ENCODE results near the gene AFF1. TPM values are rescaled to one million over a fixed set of nuclear protein-coding genes. Genes with fewer than 3 reads are reported as not detected.

Gene AFF1
- total RNA-seq, 3 donors from 2014 or later: 67.2 to 80.5 (median 70.5) TPM

DNA sequence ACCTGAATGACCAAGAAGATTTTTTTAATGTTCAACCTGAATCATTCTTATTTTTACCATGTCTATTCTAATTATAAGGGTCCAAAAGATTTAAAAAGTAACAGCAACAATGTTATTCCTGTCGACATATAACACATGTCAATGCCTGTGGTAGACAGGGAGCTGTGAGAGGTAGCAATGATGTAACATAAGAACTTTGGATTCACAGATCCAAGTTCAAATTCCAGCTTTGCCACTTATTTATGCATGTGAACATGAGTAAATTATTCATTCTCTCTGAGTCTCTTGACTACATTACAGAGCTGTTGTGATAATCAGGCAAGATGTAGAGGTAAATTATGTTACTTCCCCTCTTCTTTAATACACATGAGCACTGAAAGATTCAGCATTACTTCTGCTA lies 231.1 kb downstream of the AFF1 start:
- no peak for DNase-seq (ENCODE audit: low spot score in 2 of 2)
- Histone ChIP-seq H3K9me3 (no peaks in the 10 kb centered on the region), H3K4me1 (no peaks in the 10 kb centered on the region), H3K27me3 (no peaks in the 10 kb centered on the region), H3K4me3 (no peak overlapping the region), H3K36me3 (no peaks in the 10 kb centered on the region), H3K27ac (no peak overlapping the region)
- intact Hi-C loops (cut with DNase I; ENCODE audit: low total_unique reads): no loop called here
- TF ChIP-seq POLR2A (IDR thresholded peaks at IDR 0.05) (no peak), POLR2AphosphoS5 (IDR thresholded peaks at IDR 0.05) (no peak), CTCF (IDR thresholded peaks at IDR 0.05) (no peak)

DNA sequence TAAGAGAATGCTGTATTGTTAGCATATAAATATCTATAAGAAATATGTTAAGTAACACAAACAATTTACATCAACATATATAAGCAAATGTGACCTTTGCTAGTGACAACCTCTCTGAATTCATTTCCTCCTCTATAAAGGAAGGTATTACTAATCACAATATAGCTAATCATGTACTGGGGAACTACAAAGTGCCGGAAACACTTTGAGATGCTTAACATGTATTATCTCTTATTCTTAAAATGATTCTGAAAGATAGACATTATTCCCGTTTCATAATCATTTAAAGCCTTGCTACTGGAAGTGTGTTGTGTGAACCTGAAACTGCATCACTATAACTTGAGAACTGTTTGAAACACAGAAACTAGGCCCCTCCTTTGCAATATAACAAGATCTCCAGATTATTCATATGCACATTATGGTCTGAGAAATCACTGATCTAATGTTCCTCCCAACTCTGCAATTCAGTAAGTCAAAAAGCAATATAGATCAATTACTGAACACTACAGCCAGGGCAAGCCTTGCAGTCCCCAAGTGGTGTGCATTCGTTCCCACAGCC lies 231.6 kb downstream of the AFF1 start:
- H3K4me3 ChIP-seq: no peak overlapping the region
- DNase-seq (ENCODE audit: low spot score in 2 of 2): no peak
- no peak for TF ChIP-seq POLR2AphosphoS5 (IDR thresholded peaks at IDR 0.05)
- no peak for TF ChIP-seq CTCF (IDR thresholded peaks at IDR 0.05)
- no peak for TF ChIP-seq POLR2A (IDR thresholded peaks at IDR 0.05)
- H3K36me3 ChIP-seq: no peaks in the 10 kb centered on the region
- intact Hi-C loops (cut with DNase I; ENCODE audit: low total_unique reads): no loop called here
- H3K4me1 ChIP-seq: no peaks in the 10 kb centered on the region
- no peaks in the 10 kb centered on the region for H3K27me3 ChIP-seq
- no peaks in the 10 kb centered on the region for H3K9me3 ChIP-seq
- no peak overlapping the region for H3K27ac ChIP-seq

- no peak for DNase-seq (ENCODE audit: low spot score in 2 of 2)
- TF ChIP-seq CTCF (IDR thresholded peaks at IDR 0.05) (no peak), POLR2A (IDR thresholded peaks at IDR 0.05) (no peak), POLR2AphosphoS5 (IDR thresholded peaks at IDR 0.05) (no peak)
- H3K36me3 ChIP-seq: no peaks in the 10 kb centered on the region
- H3K9me3 ChIP-seq: no peaks in the 10 kb centered on the region
- H3K4me1 ChIP-seq: no peaks in the 10 kb centered on the region
- no peak overlapping the region for H3K27ac ChIP-seq
- H3K4me3 ChIP-seq: no peak overlapping the region
- H3K27me3 ChIP-seq: no peaks in the 10 kb centered on the region
- intact Hi-C loops (cut with DNase I; ENCODE audit: low total_unique reads): no loop called here
Measured at GRCh38 chr4:87171944-87172343, 237.1 kb downstream of the AFF1 start.

DNA sequence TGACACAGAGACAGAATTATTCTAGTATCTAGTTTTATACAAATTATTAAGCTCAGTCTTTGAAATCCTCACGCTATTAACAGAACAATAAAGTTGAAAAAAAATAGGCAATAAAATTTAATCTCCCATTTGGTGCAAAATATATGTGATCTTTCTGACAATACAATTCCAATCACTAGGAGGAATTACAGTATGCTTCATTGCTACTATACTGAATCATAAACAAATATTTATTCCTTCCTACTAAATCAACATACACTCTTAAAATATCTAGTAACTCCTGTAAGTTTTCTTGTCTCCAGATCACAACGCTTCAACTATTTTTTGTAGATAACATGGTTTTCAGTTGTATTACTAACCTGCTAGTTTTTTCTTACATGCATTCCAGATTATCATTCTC lies 239.9 kb downstream of the AFF1 start:
- H3K4me3 ChIP-seq: no peak overlapping the region
- H3K9me3 ChIP-seq: no peaks in the 10 kb centered on the region
- no peak for DNase-seq (ENCODE audit: low spot score in 2 of 2)
- H3K4me1 ChIP-seq: no peaks in the 10 kb centered on the region
- no peaks in the 10 kb centered on the region for H3K36me3 ChIP-seq
- no peak overlapping the region for H3K27ac ChIP-seq
- TF ChIP-seq POLR2AphosphoS5 (IDR thresholded peaks at IDR 0.05): no peak
- no peak for TF ChIP-seq POLR2A (IDR thresholded peaks at IDR 0.05)
- no peak for TF ChIP-seq CTCF (IDR thresholded peaks at IDR 0.05)
- H3K27me3 ChIP-seq: no peaks in the 10 kb centered on the region
- intact Hi-C loops (cut with DNase I; ENCODE audit: low total_unique reads): no loop called here

GRCh38 chr4:87179751-87180150 lies 244.9 kb downstream of the AFF1 start:
- no peak overlapping the region for H3K4me3 ChIP-seq
- H3K4me1 ChIP-seq: no peaks in the 10 kb centered on the region
- H3K36me3 ChIP-seq: no peaks in the 10 kb centered on the region
- TF ChIP-seq POLR2A (IDR thresholded peaks at IDR 0.05) (no peak), POLR2AphosphoS5 (IDR thresholded peaks at IDR 0.05) (no peak)
- no peak for DNase-seq (ENCODE audit: low spot score in 2 of 2)
- no peaks in the 10 kb centered on the region for H3K9me3 ChIP-seq
- no peak overlapping the region for H3K27ac ChIP-seq
- intact Hi-C loops (cut with DNase I; ENCODE audit: low total_unique reads): no loop called here
- no peaks in the 10 kb centered on the region for H3K27me3 ChIP-seq

DNA sequence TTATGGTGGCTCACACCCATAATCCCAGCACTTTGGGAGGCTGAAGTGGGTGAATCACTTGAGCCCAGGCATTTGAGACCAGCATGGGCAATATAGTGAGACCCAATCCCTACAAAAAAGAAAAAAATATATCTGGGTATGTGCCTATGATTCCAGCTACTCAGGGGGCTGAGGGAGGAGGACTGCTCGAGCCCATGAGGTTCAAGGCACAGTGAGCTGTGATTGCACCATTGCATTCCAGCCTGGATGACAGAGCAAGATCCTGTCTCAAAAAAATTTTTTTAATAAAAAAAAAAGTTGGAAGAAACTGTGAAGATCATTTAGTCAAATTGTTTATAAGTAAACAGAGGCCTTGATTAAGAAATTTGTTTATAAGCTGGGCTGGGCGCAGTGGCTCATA lies 246.0 kb downstream of the AFF1 start:
- H3K36me3 ChIP-seq: no peaks in the 10 kb centered on the region
- H3K27ac ChIP-seq: no peak overlapping the region
- TF ChIP-seq POLR2AphosphoS5 (IDR thresholded peaks at IDR 0.05) (no peak), POLR2A (IDR thresholded peaks at IDR 0.05) (no peak)
- intact Hi-C loops (cut with DNase I; ENCODE audit: low total_unique reads): no loop called here
- H3K27me3 ChIP-seq: no peaks in the 10 kb centered on the region
- no peaks in the 10 kb centered on the region for H3K4me1 ChIP-seq
- H3K9me3 ChIP-seq: no peaks in the 10 kb centered on the region
- no peak overlapping the region for H3K4me3 ChIP-seq
- DNase-seq (ENCODE audit: low spot score in 2 of 2): no peak
